CD4-positive, alpha-beta T cell treated with Interleukin-10 for 1 hour (primary cell): ENCODE data around the gene GPT2.
A peak's percentile ranks its signal among the peaks of the same experiment; 100 is the strongest.

Source experiments
- DNase-seq: peaks from one replicate; pipeline ENCODE4 v3.0.0-alpha.2; 2020

GPT2 gene

DNA sequence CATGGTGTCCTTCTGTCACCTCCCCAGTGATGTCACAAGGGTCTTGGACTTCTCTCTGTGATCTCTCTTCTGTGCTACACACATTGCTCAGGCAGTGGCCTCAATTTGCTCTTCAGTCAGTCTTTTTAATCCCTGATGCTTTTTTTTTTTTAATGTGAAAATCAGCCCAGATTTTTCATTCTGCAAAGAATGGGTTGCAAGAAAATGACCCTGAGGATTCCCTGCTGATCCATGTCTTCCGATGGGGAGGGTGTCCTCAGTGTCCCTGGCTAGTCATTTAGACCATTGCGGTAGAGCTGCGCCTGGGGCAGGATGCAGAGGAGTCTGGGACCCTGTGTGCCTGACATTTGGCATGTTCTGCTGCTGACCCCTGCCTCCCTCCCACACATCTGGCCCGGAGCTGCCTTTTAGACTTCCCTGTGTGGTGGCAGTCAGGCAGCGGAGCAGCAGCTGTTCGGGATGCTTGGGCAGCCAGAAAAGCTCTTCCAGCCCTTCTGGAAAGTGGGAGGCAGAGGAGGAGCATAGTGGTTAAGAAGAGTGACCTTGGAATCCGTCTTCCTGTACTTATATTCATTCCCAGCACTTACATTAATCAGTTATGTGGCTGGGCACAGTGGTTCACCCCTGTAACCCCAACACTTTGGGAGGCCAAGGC is 12.3 kb downstream of the GPT2 start:
- no peak for DNase-seq

DNA sequence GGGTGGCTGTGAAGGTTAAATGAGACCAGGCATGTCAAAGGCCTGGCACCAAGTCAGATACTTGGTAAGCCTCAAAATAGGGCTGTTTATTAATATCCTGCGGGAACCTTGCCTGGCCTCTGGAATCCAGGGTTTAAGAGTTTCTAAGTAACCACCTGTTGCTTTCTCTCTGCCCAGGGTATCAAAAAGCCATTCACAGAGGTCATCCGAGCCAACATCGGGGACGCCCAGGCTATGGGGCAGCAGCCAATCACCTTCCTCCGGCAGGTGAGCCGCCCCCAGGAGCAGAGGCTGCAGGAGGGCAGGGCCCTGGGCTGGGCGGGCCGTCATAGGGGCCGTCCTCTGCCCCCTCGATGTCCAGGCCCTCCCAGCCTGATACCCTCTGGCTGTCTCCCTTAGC is 13.3 kb downstream of the GPT2 start:
- no peak for DNase-seq

DNA sequence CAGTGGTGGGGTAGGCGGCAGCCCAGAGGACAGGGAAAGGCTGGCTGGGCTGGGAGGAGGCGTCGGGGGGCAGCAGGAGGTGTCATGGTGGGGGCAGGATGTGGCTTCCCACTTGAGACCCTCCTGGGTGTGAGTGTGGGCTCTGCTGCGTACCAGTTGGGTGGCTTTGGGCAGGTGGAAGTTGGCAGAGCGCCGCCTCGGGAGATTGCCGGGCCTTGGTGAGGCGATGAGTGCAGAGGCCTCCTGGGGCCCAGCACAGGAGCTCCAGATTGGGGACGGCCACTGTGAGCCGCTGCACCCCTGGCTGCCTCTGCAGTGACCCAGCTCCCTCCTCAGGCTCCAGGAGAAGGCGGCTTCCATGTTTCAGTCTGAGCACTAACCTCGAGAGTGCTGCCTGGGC is 13.8 kb downstream of the GPT2 start:
- DNase-seq: no peak

DNA sequence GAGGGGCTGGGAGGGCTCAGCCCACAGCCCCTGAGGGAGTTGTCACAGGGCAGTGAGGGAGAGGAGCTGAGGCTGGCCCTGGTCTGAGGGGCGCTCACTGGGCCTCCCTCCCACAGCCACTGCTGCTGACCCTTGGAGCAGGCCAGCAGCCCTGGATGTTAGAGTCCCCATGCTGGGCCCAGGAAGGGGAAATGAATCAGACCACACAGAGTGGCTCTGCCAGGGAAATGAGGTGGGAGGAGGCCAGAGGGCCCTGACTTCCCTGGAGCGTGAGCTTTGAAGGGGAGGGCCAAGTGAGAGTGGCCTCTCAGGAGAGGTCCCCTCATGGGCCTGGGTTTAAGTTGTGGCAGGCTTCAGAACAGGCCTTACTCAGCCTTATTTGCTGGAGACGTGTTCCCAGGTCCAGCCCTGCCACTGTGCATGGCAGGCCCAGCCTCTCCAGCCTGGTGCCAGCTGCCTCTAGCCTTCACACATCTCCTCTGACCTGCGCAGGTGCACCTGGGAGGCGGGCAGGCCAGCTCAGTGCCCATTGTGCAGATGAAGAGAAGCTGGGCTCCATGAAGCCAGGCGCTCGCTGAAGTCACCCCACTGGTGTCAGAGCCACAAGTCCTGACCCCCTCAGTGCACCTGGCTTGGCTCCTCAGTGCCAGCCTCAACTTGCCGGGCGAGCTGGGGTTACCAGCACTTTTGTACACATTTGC is 15.4 kb downstream of the GPT2 start:
- no peak for DNase-seq

DNA sequence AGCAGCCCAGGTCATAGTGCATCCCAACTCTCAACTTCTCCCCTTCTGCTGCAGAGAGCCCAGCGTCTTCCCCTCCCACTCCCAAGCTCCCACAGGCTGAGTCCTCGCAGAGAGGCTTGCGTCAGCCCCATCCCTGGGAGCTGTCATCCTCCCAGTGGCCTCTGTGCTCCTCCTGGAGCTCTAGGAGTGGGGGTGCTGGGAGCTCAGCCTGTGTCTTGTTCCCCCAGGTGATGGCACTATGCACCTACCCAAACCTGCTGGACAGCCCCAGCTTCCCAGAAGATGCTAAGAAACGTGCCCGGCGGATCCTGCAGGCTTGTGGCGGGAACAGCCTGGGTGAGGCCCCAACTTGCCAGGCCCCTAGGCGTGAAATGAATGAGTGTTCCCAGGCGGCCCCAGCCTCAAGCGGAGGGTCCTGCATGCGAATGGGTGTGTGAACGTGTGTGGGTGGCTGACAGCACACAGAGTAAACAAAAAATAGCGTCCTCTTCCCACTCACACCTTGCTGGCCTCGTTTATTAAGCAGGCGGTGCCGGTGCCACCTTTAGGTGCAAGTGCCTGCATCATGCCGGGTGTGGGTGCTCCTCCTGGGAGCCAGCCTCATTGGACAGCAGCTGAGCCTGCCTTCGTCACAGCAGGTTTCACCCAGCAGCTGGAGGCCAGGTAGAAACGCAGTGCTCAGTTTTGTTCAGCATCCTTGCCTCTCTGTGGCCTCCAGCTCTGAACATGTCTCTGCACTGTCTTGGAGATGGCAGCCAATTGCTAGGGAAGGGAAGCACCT is 16.5 kb downstream of the GPT2 start:
- no peak for DNase-seq

DNA sequence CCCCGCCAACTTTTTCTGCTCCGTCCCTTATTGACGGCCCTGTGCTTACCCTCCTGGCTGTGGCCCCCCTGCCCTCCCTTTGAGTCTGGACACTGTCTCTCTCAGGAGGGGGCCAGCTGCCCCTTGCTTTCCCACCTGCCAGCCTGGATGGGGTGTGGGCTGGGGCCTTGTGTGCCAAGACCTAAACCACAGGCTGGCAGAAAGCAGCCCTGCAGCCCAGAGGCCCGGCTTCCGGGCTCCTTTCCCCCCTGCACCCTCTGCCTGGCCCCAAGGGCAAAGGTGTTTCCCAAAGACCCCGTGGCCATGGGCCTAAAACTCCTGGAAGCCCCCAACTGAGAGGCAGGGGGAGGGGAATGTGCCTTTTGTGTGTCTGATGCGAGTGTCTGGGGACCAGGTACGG is 17.5 kb downstream of the GPT2 start:
- no peak for DNase-seq

DNA sequence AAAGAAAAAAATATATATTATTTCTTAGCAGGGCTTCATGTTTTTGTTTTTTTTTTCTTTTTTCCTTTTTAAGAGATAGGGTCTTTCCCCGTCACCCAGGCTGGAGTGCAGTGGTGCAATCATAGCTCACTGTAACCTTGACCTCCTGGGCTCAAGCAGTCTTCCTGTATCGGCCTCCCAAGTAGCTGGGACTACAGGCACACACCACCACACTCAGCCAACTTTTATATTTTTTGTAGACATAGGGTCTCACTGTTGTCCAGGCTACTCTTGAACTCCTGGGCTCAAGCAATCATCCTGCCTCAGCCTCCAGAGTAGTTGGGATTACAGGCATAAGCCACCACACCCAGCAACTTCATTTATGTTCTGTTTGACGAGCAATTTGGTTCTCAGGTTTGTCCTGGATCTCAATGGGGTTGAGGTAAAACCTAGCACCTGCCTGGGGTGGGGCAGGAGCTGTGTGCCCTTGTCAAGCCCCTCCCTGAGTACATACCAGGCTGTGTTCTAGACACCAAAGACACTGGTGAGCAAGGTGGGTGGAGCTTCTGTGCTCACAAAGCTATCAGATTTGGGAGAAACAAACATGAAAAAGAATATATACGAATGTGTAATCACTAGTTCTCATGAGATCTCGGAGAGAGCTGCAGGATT is 19.2 kb downstream of the GPT2 start:
- no peak for DNase-seq

DNA sequence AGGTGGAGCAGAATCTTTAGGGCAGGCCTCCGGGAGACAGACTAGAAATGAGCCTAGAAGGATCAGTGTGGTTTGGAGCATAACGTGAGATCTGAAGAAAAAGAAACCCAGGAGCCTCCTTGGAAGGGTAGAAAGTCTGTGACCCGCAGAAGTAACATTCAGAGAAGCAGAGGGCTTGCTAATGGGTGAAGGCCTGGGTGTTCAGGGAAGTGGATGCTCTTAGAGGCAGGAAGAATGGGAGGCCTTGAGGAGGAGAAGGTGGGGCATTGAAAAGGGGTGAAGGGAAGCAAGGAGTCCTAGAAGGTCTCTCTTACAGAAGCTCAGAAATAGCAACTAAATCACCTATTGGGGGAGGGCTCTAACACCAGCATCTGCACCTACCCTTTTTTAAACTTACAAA is 20.3 kb downstream of the GPT2 start:
- no peak for DNase-seq

DNA sequence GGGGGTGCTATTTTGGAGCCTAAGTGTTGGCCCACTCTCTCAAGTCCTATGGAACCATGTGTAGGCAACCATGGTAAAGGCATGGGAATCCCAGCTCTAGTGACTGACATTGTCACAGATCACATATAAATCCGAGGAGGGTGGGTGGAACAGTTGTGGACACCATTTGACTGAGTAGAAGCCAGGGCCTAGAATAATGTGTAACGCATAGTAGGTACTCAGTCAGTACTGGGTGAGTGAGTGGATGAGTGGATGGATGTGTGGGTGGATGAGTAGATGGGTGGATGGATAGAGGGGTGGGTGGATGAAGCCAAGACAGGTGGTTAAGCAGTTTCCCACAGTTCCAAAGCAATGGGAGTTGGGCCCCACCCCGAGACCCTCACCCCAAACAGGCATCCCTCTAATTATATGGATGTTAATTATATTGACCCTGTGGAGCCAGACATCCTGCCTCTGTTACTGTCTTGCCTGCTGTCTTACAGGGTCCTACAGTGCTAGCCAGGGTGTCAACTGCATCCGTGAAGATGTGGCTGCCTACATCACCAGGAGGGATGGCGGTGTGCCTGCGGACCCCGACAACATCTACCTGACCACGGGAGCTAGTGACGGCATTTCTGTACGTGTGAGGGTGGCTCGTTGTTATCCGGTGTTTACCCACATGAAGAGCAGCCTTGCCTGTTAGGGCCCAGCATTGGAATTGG is 22.3 kb downstream of the GPT2 start:
- no peak for DNase-seq

DNA sequence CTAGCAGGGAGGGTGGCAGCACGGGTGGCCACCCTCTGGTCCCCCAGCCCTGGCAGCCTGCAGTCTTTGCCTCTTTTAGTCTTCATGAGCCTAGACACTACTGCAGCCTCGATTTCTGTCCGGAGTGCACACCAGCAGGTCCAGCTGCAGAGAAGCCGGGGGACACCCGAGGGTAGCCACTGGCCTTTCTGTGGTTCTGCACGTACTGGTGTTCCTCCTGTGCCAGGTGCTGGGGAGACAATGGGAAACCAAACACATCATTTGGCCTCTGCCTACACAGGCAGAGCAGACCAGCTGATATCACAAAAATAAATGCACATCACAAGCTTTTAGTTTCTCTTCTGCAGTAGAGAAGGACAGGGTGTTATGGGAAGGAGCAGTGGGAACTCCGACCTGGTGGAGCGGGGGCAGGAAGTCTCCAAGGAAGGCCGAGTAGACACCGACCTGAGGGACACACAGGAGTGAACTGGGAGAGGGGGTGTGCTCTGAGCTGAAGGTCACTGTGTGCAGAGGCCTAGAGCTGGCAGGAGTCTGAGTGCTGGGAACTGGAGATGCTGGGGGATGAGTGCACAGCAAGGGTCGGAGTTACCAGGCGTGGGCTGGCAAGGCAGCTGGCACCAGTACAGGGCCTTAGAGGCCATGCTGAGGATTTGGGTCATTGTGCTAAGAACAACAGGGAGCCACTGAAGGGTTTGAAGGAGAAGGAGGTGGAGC is 23.1 kb downstream of the GPT2 start:
- no peak for DNase-seq

DNA sequence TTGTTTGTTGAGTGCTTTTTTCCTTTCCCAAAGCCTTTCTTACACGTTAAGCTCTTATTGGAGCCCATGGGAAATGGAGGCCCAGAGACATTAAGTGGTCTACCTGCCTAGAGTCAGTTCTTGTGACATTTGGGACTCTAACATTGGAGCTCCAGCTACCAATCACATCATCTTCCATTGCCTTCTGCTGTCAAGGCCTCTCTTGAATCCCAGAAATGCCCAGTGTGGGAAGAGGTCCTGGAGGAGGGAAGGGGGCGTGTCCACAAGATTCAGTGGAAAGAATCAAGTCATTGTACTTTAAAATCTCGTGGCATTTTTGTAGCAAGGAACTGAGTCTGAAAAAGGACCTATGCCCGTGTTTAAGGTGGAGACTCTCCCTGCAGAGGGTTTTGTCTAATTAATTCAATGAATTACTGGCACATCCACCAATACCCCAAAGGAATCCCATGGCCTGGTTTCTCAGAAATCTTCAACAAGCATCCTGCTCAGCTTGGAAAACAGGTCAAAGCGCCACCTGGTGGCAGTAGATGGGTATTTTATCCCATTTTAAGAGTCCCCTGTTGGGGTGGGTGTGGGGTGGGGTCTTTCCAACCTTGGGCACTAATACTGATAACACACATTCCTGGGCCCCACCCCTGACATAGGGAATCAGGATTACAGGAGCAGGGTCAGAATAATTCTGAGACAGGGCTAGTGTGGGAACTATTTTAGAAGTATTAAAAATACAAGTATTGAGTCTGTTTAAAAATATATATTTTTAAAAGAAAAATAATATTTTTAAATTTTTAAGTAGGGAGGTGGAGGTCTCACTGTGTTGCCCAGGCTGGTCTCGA is 24.6 kb downstream of the GPT2 start:
- peak; percentile 62 for DNase-seq

DNA sequence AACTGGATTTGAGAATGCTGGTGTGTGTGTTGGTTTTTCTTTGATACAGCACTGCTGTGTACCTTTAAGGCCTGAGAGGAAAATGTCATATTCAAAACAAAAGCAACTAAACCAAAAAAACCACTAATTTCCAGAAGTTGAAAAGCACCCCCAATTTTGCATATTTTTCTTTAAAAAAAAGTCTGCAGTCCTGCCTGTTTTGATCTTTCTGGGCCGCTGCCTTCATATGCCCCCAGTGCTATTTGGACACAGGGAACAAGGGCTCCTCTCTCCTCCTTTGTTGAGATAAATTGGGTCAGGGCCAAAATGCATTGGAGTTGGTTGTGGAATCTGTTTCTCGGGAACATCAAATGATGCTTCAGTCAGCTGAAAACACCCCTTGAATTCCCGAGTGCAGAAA is 26.9 kb downstream of the GPT2 start:
- DNase-seq: no peak

DNA sequence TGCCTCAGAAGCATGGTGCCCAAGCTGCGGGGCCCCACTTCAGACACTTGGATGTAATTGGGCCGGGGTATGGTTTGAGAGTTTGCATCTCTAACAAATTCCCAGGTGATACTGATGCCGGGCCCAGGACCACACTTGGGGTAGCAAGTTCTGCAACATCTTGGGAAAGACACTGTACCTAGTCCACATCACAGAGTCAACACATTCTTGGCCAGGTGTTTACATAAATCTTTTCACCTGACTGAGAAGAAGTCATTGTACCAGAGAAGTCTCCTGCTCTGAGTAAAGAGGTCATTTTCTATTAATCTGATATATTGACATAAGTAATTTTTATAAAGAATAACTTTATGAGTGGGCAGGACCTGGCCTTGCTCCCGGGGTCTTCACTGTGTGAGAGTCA is 27.5 kb downstream of the GPT2 start:
- DNase-seq: no peak

DNA sequence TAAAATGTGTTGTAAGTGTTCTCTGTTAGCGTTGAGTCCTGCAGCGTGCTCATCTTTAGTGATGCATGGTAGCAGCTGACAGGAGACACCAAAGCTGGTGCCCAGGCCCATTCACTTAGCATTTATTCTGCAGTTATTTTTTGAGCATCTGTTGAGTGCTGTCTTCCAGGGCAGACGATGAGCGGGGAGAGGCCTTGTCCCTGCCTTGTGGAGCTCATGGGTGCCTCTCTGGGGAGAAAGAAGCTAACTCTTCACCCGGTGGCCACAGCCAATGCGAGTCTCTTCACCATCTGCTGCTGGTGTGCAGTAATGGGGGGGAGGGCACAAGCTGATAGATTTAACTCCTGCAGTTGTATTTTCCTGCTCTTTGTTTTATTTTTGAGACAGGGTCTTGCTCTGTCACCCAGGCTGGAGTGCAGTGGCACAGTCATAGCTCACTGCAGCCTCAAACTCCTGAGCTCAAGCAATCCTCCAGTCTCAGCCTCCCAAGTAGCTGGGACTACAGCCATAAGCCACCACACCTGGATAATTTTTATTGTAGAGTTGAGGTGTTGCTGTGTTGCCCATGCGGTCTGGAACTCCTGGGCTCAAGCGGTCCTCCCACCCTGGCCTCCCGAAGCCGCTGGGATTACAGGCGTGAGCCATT is 30.5 kb downstream of the GPT2 start:
- DNase-seq: no peak

DNA sequence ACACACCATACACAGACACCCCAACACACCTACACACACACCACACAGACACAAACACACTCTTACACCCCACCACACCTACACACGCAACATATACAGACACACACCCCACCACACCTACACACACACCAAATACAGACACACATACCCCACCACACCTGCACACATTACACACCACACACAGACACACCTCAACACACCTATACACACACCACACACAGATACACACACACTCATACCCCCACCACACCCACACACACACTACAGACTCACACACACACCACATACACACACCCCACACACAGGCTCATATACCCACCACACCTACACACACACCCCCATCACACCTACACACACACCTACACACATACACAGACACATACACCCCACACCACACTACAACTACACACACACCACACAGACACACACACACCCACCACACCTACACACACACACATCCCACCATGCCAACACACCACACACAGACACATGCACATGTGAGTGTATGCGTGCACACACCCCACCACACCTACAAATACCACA is 31.4 kb downstream of the GPT2 start:
- no peak for DNase-seq

DNA sequence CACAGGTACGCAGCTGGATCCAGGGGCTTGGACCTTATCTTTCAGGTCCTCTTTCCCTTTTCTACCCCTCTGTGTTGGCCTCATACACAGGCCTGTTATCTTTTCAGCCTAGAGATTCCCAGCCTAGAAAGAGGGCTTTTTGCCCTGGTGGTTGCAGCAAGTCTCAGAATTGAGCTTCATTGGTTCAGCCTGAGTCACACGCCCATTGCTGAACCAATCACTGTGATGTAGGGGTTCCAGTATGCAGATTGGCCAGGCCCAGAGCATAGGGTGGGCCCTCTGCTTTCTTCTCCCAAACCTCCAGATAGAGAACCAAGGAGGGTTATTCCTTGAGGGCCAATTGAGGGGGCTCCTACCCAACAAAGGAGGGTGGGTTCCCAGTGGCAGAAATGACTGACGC is 32.8 kb downstream of the GPT2 start:
- no peak for DNase-seq

DNA sequence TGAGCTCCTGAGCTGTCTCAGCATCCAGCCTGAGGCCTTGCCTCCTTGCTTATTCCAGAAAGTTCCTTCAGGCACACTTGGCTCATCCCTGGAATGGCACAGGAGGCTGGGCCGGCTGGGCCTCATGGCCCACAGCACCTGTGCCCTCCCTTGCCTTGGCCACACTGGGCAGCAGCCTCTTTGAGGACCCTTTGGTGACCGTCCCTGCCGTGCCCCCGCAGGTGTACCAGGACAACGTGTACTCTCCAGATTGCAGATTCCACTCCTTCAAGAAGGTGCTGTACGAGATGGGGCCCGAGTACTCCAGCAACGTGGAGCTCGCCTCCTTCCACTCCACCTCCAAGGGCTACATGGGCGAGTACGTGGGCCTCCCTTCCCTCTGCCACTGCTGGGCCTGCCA is 34.2 kb downstream of the GPT2 start:
- no peak for DNase-seq

DNA sequence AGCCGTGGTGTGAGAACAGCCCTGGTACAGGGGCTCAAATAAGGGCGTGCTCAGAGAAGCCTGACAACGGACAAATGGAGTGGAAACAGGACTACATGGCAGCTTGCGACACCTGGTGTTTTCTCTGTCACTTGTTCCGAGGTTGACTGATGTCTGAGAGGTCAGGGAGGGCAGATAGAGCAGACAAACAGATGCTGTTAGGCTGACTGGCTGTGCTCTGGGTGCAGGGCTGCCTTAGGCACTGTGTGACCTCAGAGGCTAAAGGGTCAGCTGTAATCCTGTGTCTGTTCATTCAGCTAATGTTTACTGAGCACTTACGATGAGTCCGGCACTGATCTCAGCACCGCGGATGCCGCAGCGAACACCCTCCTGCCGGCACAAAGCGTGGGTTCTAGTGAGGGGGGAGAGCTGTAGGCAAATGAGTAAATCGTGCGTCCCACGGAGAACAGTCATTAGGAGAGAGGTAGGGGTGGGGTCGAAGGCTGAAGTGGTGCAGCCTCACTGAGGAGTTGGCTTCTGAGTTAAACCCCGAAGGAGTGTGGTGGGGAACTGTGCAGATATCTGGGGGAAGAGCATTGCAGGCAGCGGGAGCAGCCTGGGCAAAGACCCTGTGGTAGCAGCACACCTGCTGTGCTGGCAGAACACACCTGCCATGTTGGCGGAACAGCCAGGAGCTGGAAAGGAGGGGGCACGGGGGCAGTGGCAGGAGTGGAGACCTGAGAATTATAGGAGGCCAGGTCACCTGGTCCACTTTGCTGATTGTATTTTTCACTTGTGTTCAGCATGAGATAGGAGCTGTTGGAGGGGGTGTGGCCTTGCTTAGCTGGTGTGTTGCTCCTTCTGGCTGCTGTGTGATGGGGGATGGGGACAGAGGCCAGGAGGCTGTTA is 35.0 kb downstream of the GPT2 start:
- no peak for DNase-seq

DNA sequence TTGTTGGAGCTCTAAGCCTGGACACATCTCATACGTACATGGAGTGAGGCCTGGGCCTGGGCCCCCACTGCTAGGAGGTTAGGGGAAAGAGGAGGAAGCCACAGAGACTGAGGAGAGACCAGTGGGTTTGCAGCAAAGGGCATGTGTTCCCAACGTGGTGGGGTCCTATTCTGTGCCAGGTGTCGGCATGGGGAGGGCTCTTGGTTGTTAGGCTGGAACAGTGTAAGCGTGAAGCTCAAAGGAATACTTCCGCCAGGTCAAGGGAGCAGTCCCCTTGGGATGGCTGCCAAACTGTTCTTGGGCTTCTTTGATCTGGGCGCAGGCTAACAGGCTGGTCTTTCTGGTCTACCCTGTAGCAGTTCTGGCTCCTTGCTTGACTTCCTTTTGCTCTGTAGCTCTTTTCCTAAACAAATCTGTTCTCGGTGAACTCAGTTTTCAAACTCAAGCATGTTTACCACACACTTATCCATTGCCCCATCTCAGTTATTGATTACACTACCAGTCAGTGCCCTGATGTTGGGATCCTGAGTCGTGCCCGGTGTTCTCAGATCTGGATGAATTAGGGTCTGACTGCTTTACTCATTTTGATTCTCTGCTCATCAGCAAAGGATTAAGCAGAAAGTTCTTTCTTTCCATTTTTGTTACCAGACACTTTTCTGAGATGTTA is 36.4 kb downstream of the GPT2 start:
- no peak for DNase-seq
